Activated naive CD8-positive, alpha-beta T cell treated with anti-CD3 and anti-CD28 coated beads for 36 hours (primary cell): ENCODE measurements around the gene MAPK12. TPM values are rescaled to one million over a fixed set of nuclear protein-coding genes. Genes with fewer than 3 reads are reported as not detected.

Experiments used
- DNase-seq: peaks from one replicate; pipeline ENCODE4 v3.0.0; 2021
- H3K27ac Mint-ChIP-seq: one replicate; pipeline ENCODE4 v1.8.0; 2022; ENCODE audit warnings: mild to moderate bottlenecking, moderate library complexity, mixed read lengths
- H3K27me3 Mint-ChIP-seq: one replicate; pipeline ENCODE4 v1.8.0; 2022; ENCODE audit warnings: mild to moderate bottlenecking, mixed read lengths
- H3K36me3 Mint-ChIP-seq: one replicate; pipeline ENCODE4 v1.8.0; 2021; ENCODE audit warnings: mild to moderate bottlenecking, mixed read lengths
- H3K4me1 Mint-ChIP-seq: one replicate; pipeline ENCODE4 v1.8.0; 2021; ENCODE audit warnings: mixed read lengths
- H3K4me3 Mint-ChIP-seq: one replicate; pipeline ENCODE4 v1.8.0; 2022; ENCODE audit warnings: mild to moderate bottlenecking, moderate library complexity, mixed read lengths
- H3K9me3 Mint-ChIP-seq: one replicate; pipeline ENCODE4 v1.8.0; 2022; ENCODE audit warnings: mixed read lengths
- total RNA-seq, 2 experiments: library from RNA; stranded (reverse); gene quantifications; one replicate each; pipeline ENCODE4 v1.2.3, GENCODE V29; 2021

MAPK12 gene
- total RNA-seq, 2 experiments from 2014 or later: 3.5 to 3.6 TPM

- H3K4me3 Mint-ChIP-seq: peak overlapping the region; percentile 80
- H3K27ac Mint-ChIP-seq: peak overlapping the region; percentile 68
These were observed 31.4 kb upstream of the MAPK12 start for GRCh38 chr22:50292643-50293440.

GRCh38 chr22:50289942-50290630 lies 28.6 kb upstream of the MAPK12 start:
- Mint-ChIP-seq H3K36me3 (no peaks in the 10 kb centered on the region), H3K27me3 (peaks cover 6% of the 10 kb centered on the region), H3K4me1 (peaks cover 15% of the 10 kb centered on the region), H3K4me3 (no peak overlapping the region), H3K27ac (no peak overlapping the region), H3K9me3 (no peaks in the 10 kb centered on the region)
- DNase-seq: no peak

More at GRCh38 chr22:50292643-50293440, 31.4 kb upstream of the MAPK12 start:
- peak; percentile 32 for DNase-seq
- Mint-ChIP-seq H3K9me3 (no peaks in the 10 kb centered on the region), H3K36me3 (no peaks in the 10 kb centered on the region), H3K4me1 (peaks cover 15% of the 10 kb centered on the region), H3K27me3 (peaks cover 6% of the 10 kb centered on the region)

- H3K27ac Mint-ChIP-seq: no peak overlapping the region
- peaks cover 15% of the 10 kb centered on the region for H3K4me1 Mint-ChIP-seq
- no peak overlapping the region for H3K4me3 Mint-ChIP-seq
- no peak for DNase-seq
- H3K27me3 Mint-ChIP-seq: peaks cover 6% of the 10 kb centered on the region
- H3K9me3 Mint-ChIP-seq: no peaks in the 10 kb centered on the region
- no peaks in the 10 kb centered on the region for H3K36me3 Mint-ChIP-seq
These were observed 27.9 kb upstream of the MAPK12 start for GRCh38 chr22:50289151-50289941.

- no peak for DNase-seq
- H3K9me3 Mint-ChIP-seq: no peaks in the 10 kb centered on the region
- H3K36me3 Mint-ChIP-seq: no peaks in the 10 kb centered on the region
- no peak overlapping the region for H3K4me3 Mint-ChIP-seq
- H3K27ac Mint-ChIP-seq: no peak overlapping the region
- H3K27me3 Mint-ChIP-seq: peaks cover 6% of the 10 kb centered on the region
- H3K4me1 Mint-ChIP-seq: peaks cover 8% of the 10 kb centered on the region
These were observed 26.2 kb upstream of the MAPK12 start for GRCh38 chr22:50287731-50288130.

- H3K36me3 Mint-ChIP-seq: no peaks in the 10 kb centered on the region
- no peak for DNase-seq
- peaks cover under 1% of the 10 kb centered on the region for H3K4me1 Mint-ChIP-seq
- H3K27ac Mint-ChIP-seq: no peak overlapping the region
- H3K4me3 Mint-ChIP-seq: no peak overlapping the region
- no peaks in the 10 kb centered on the region for H3K9me3 Mint-ChIP-seq
- H3K27me3 Mint-ChIP-seq: peaks cover 3% of the 10 kb centered on the region
These were observed 25.3 kb upstream of the MAPK12 start for GRCh38 chr22:50286701-50287318.

GRCh38 chr22:50286275-50286674 lies 24.8 kb upstream of the MAPK12 start:
- no peaks in the 10 kb centered on the region for H3K36me3 Mint-ChIP-seq
- no peak overlapping the region for H3K27ac Mint-ChIP-seq
- H3K4me3 Mint-ChIP-seq: no peak overlapping the region
- no peaks in the 10 kb centered on the region for H3K4me1 Mint-ChIP-seq
- no peak for DNase-seq
- H3K27me3 Mint-ChIP-seq: no peaks in the 10 kb centered on the region
- H3K9me3 Mint-ChIP-seq: no peaks in the 10 kb centered on the region

GRCh38 chr22:50285568-50286229 lies 24.2 kb upstream of the MAPK12 start:
- no peak overlapping the region for H3K27ac Mint-ChIP-seq
- no peaks in the 10 kb centered on the region for H3K36me3 Mint-ChIP-seq
- no peak overlapping the region for H3K4me3 Mint-ChIP-seq
- DNase-seq: no peak
- no peaks in the 10 kb centered on the region for H3K4me1 Mint-ChIP-seq
- no peaks in the 10 kb centered on the region for H3K27me3 Mint-ChIP-seq
- no peaks in the 10 kb centered on the region for H3K9me3 Mint-ChIP-seq

- Mint-ChIP-seq H3K27me3 (no peaks in the 10 kb centered on the region), H3K9me3 (no peaks in the 10 kb centered on the region), H3K27ac (no peak overlapping the region), H3K4me1 (no peaks in the 10 kb centered on the region), H3K36me3 (peaks cover 1% of the 10 kb centered on the region), H3K4me3 (no peak overlapping the region)
- no peak for DNase-seq
These were observed 23.0 kb upstream of the MAPK12 start for GRCh38 chr22:50284479-50284878.

- H3K4me3 Mint-ChIP-seq: no peak overlapping the region
- peaks cover 1% of the 10 kb centered on the region for H3K36me3 Mint-ChIP-seq
- H3K27me3 Mint-ChIP-seq: no peaks in the 10 kb centered on the region
- H3K9me3 Mint-ChIP-seq: no peaks in the 10 kb centered on the region
- H3K27ac Mint-ChIP-seq: no peak overlapping the region
- no peak for DNase-seq
- no peaks in the 10 kb centered on the region for H3K4me1 Mint-ChIP-seq
These were observed 22.3 kb upstream of the MAPK12 start for GRCh38 chr22:50283821-50284220.

- DNase-seq: no peak
- Mint-ChIP-seq H3K36me3 (peaks cover 1% of the 10 kb centered on the region), H3K27ac (no peak overlapping the region), H3K27me3 (no peaks in the 10 kb centered on the region), H3K4me1 (no peaks in the 10 kb centered on the region), H3K4me3 (no peak overlapping the region), H3K9me3 (no peaks in the 10 kb centered on the region)
These were observed 21.1 kb upstream of the MAPK12 start for GRCh38 chr22:50282361-50283155.

GRCh38 chr22:50281957-50282356 lies 20.5 kb upstream of the MAPK12 start:
- no peaks in the 10 kb centered on the region for H3K9me3 Mint-ChIP-seq
- H3K4me3 Mint-ChIP-seq: no peak overlapping the region
- peaks cover 1% of the 10 kb centered on the region for H3K36me3 Mint-ChIP-seq
- no peaks in the 10 kb centered on the region for H3K4me1 Mint-ChIP-seq
- DNase-seq: no peak
- H3K27me3 Mint-ChIP-seq: no peaks in the 10 kb centered on the region
- H3K27ac Mint-ChIP-seq: no peak overlapping the region

- Mint-ChIP-seq H3K36me3 (peaks cover 1% of the 10 kb centered on the region), H3K27me3 (no peaks in the 10 kb centered on the region), H3K4me3 (no peak overlapping the region), H3K27ac (no peak overlapping the region), H3K4me1 (no peaks in the 10 kb centered on the region), H3K9me3 (no peaks in the 10 kb centered on the region)
- no peak for DNase-seq
These were observed 19.9 kb upstream of the MAPK12 start for GRCh38 chr22:50281384-50281760.

- H3K4me3 Mint-ChIP-seq: no peak overlapping the region
- DNase-seq: no peak
- no peaks in the 10 kb centered on the region for H3K9me3 Mint-ChIP-seq
- H3K36me3 Mint-ChIP-seq: peaks cover 1% of the 10 kb centered on the region
- no peaks in the 10 kb centered on the region for H3K27me3 Mint-ChIP-seq
- H3K4me1 Mint-ChIP-seq: no peaks in the 10 kb centered on the region
- no peak overlapping the region for H3K27ac Mint-ChIP-seq
These were observed 19.4 kb upstream of the MAPK12 start for GRCh38 chr22:50280708-50281383.
